Activated gamma-delta T cell treated with anti-CD3 and anti-CD28 coated beads, Interleukin-2, amount 50 U/mL, for 16 hours (primary cell): ENCODE results near the gene CDK8.
A peak's percentile ranks its signal among the peaks of the same experiment; 100 is the strongest.
"Not testable (repeated sequence)": the region's sequence is repeated elsewhere in the genome, so short reads cannot be mapped to it uniquely, and the experiment has no call there.

Experiments used
- DNase-seq: peaks from one replicate; pipeline ENCODE4 v3.0.0-alpha.2; 2020; ENCODE audit warnings: low read depth

CDK8 gene

GRCh38 chr13:26253262-26253786 is 605 bp upstream of the CDK8 start:
- DNase-seq, result no peak

- peak; percentile 14 for DNase-seq
Measured at GRCh38 chr13:26254583-26255111, 718 bp downstream of the CDK8 start.

- DNase-seq, result no peak
Measured at GRCh38 chr13:26255115-26255514, 1.2 kb downstream of the CDK8 start.

- no peak for DNase-seq
Measured at GRCh38 chr13:26255691-26256277, 1.9 kb downstream of the CDK8 start.

- no peak for DNase-seq
Measured at GRCh38 chr13:26257049-26257448, 3.1 kb downstream of the CDK8 start.

GRCh38 chr13:26259634-26260033 is 5.7 kb downstream of the CDK8 start:
- no peak for DNase-seq

- DNase-seq, result no peak
Measured at GRCh38 chr13:26262156-26262555, 8.2 kb downstream of the CDK8 start.

GRCh38 chr13:26266311-26266710 is 12.4 kb downstream of the CDK8 start:
- DNase-seq, result no peak

- no peak for DNase-seq
Measured at GRCh38 chr13:26270707-26271106, 16.8 kb downstream of the CDK8 start.

GRCh38 chr13:26272621-26273020 is 18.7 kb downstream of the CDK8 start:
- no peak for DNase-seq

- no peak for DNase-seq
Measured at GRCh38 chr13:26280295-26280694, 26.4 kb downstream of the CDK8 start.

GRCh38 chr13:26280822-26281221 is 26.9 kb downstream of the CDK8 start:
- DNase-seq, result no peak

GRCh38 chr13:26285911-26286310 is 32.0 kb downstream of the CDK8 start:
- DNase-seq, result not testable (repeated sequence)

- DNase-seq, result not testable (repeated sequence)
Measured at GRCh38 chr13:26288838-26289237, 34.9 kb downstream of the CDK8 start.

- no peak for DNase-seq
Measured at GRCh38 chr13:26295812-26296211, 41.9 kb downstream of the CDK8 start.

GRCh38 chr13:26299168-26299750 is 45.3 kb downstream of the CDK8 start:
- no peak for DNase-seq

- no peak for DNase-seq
Measured at GRCh38 chr13:26300140-26300539, 46.2 kb downstream of the CDK8 start.

GRCh38 chr13:26305676-26306075 is 51.7 kb downstream of the CDK8 start:
- no peak for DNase-seq

GRCh38 chr13:26307701-26308100 is 53.8 kb downstream of the CDK8 start:
- no peak for DNase-seq

GRCh38 chr13:26308250-26308649 is 54.3 kb downstream of the CDK8 start:
- no peak for DNase-seq

GRCh38 chr13:26308836-26309235 is 54.9 kb downstream of the CDK8 start:
- no peak for DNase-seq

GRCh38 chr13:26310003-26310402 is 56.1 kb downstream of the CDK8 start:
- no peak for DNase-seq

- no peak for DNase-seq
Measured at GRCh38 chr13:26310470-26310869, 56.5 kb downstream of the CDK8 start.

- DNase-seq, result not testable (repeated sequence)
Measured at GRCh38 chr13:26312019-26312418, 58.1 kb downstream of the CDK8 start.
